Activated CD4-positive, alpha-beta T cell treated with anti-CD3 and anti-CD28 coated beads, Interleukin-2, amount 50 U/mL, for 1 hour (primary cell): ENCODE data around the gene AVEN.
"Not testable (repeated sequence)": the region's sequence is repeated elsewhere in the genome, so short reads cannot be mapped to it uniquely, and the experiment has no call there.

Experiments
- DNase-seq: peaks from one replicate; pipeline ENCODE4 v3.0.0-alpha.2; 2020

Gene AVEN

DNA sequence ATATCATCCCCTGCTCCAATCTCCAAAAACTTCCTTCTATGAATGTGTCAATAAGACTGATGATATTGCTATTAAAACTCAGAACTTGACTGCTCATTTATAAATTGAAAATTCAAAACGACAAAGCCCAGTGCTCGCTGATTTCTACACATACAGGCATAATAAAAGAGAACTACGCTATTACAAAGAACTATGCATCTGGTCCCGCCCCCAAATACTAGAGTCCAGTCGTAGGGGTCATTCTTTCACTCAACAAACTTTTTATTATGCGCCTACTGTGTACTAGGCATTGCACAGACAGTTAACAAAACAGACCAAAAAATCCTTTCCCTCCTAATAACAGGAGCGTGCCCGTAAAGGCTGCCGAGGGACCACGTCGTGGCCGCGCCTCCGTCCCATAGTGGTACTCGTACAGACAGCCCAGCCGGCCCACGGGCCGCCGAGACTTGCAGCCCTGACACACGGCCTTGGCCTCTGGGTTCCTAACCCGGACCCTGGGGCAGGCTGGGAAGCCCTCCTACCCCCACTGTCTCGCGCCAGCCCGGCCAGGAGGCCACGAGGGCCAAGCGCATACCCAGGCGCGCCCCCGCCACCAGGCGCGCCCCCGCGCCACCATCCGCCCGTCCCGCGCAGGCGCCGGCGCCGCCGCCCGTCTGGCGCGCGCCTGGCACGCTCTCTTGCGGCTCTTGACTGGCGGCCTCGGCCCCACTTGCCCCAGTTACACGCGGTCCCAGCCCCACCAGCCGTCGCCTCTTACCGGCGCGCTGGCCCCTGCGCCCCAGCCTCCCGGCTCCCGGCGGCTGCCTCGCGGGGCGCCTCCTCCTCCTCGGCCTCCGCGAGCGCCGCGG, 757 bp downstream of the AVEN start:
- DNase-seq: peak; percentile 69

DNA sequence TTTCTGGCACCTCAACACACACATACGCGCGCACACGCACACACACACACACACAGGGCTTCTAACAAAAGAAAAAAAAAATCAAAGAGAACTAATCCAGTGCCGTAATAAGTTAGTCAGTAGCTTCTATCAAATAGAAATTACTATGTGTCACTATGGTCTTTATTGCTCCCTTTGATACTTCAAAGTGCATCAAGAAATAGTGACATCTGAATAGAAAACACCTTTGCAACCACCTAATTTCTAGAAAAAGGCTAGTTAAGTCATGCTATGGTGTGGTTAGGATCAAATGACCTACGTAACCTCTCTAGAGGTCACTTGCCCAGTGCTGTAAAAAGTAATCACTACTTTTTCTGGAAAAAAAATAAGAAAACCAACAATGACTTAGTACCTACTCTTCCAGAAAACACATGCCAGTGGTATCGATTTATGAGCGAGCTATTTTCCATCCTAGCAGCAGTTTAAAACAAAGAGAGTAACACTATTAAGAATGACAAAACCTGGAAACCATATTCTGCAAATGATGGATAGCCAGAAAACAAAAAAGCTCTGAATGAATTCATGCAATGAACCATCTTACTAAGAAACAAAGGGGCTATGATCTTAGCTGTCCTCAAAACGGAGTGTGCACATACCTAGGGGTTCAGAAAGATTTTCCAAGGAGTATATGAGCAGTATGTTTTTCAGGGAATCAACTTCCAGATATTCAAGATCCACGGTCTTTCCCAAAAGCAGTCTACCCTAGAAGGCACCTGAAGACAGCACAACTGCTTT, 6.8 kb downstream of the AVEN start:
- DNase-seq: no peak

DNA sequence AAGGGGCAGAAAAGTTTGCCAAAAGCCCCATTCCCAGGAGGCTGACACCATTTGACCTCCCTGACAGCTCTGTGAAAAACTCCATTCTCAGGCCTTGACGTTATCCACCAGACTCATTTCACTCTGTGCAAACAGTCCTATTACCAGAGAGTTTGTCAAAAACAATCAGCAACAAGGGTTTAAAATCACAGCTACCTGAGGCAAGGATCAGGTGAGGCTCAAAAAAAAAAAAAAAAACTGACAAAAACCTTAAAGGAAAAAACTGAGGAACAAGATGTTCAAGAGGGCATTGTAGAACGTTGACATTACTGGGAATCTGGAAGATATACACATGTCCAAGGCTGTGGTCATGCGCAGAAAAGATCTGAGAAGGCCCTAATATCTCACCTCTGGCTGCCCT, 11.4 kb downstream of the AVEN start:
- no peak for DNase-seq

DNA sequence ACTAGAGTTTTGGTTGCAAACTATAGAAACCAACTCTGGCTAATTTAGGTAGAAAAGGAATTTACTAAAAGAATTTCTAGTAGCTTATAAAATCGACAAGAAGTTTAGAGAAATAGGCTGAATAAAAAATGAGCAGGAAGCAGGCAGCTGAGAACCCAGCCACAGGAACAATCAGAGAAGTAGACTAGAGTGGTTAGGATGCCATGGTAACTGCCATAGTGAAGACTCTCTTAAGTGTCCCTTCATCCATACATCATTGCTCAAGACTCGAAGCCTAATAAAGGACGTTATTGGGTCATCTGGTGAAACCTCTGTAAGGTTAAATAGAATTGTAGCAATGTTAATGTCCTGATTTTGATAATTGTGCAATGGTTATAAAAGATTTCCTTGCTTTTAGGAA, 13.8 kb downstream of the AVEN start:
- no peak for DNase-seq

DNA sequence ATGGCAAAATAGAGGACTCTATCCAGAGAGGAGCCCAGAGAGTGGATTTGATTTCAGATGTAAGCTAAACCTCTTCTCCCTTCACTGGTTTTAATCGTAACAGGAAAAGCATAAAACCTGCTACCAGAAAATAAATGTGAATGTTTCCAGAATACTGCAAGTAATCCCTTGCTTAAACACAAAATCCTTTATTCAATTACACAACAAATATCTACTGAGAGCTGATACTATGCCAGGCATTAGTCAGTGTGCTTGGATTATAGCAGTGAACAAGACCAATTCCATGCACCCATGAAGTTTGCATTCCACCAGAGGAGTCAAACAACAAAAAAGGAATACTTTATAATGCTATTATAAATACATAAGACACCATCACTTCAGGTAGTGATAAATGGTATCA, 15.1 kb downstream of the AVEN start:
- DNase-seq: no peak

DNA sequence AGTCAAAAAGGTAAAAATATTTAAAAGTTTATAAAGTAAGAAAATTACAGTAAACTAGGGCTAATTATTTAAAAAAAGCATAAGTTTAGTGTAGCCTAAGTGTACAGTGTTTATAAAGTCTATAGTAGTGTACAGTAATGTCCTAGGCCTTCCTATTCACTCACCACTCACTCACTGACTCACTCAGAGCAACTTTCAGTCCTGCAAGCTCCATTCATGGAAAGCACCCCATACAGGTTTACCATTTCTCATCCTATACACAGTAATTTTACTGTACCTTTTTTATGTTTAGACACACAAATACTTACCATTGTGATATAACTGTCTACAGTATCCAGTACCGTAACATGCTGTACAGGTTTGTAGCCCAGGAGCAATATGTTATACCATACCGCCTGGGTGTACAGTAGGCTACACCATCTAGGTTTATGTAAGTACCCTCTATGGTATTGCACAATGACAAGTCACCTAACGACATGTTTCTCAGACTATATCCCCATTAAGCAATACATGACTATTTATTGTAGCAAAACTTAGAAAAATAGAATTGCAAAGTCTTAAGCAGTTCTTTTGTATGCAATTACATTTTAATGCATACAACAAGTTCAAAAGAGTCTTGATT, 19.5 kb downstream of the AVEN start:
- DNase-seq: no peak

DNA sequence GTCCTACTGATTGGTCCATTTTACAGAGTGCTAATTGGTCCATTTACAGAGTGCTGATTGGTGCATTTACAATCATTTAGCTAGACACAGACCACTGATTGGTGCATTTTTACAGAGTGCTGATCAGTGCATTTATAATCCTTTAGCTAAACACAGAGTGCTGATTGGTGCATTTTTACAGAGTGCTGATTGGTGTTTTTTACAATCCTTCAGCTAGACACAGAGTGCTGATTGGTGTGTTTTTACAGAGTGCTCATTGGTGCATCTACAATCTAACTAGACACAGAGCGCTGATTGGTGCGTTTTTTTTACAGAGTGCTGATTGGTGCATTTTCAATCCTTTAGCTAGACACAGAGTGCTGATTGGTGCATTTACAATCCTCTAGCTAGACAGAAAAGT, 20.3 kb downstream of the AVEN start:
- not testable (repeated sequence) for DNase-seq

DNA sequence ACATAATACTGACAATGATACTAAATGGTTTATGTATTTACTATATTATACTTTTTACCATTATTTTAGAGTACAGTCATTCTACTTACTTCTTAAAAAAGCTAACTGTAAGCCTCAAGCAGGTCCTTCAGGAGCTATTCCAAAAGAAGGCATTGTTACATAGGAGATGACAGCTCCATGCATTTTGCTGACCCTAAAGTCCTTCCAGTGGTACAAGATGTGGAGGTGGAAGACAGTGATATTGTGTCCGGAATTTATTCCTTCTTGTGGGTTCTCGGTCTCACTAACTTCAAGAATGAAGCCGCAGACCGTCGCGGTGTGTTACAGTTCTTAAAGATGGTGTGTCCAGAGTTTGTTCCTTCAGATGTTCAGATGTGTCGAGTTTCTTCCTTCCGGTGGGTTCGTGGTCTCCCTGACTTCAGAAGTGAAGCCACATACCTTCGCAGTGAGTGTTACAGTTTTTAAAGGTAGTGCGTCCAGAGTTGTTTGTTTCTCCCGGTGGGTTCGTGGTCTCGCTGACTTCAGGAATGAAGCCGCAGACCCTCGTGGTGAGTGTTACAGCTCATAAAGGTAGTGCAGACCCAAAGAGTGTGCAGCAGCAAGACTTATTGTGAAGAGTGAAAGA, 20.9 kb downstream of the AVEN start:
- DNase-seq: no peak

DNA sequence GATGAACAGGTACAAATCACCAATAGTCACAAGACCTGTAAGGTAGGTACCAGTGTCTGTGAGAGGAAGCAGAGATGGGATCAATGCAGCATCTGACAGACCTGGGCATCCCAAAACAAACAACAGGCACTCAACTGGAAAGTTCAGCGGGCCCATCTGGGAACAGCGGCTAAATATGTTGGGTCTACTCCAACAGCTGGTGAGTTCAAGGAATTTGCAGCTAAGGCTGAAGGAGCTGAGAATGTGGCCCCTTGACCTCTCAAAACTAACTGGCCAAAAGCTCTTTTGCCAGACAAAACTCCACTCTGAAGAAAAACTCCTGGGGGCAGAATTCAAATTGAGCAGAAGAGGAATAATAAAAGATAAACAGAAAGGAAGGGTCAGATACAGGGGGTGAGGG, 24.4 kb downstream of the AVEN start:
- no peak for DNase-seq

DNA sequence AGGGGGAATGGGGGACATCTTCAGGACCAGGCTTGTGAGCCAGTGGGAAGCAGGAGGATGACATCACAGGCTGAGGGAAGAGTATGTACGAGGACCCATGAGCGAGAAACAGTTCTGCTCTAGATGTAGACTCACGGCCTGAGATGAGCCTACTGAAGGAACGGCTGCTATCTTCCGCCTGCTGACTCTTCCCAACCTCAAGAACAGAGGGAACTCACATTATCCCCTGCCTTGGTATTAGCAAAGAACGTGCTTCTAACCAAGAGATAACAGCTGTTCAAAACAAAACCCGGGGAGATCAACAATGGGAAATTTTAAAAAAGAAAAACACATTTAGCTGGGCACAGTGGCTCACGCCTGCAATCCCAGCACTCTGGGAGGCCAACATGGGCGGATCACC, 25.3 kb downstream of the AVEN start:
- DNase-seq: no peak

DNA sequence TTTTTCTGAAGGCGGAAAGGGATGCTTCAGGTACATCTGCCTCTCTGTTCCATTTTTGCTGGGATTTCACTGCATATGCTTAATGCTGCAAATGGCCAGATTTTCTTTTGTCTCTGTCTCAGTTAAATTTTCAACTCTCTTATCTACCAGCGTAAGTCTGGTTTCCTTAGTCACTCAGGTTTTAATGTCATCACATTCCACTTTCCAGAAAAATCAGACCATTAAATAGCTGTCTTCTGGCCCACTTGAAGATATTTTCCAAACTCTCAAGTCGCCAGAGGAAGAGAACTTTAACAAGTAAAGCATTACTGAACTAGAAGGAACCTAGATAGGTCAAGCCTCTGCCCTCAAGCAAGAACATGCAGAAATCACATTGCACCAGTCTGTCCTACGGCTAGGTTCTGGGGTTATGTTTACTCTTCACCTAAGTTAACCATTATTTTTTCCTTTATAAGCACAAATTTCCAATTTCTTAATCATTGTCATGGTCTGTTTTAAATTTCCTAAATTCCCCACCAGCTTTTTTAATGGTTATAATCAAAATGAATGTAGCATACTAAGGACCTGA, 26.5 kb downstream of the AVEN start:
- DNase-seq: no peak

DNA sequence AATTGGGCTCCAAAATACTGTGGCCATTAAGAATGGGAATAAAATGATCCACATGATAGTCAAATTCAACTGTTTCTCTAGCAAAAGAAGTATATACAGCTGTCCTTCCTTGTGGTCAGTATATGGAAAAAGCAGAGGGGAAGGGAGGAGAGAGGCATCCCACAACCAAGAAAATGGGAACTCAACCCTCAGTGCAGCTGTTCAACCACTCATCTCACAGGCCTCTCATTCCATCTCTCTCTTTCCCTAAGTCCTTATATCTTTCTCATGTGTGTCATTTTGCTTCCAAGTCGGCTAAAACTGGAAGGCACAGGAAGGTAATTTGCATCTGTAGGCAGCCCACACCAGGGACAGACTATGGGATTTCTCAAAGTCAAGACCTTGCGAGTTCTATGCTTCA, 27.5 kb downstream of the AVEN start:
- DNase-seq: no peak

DNA sequence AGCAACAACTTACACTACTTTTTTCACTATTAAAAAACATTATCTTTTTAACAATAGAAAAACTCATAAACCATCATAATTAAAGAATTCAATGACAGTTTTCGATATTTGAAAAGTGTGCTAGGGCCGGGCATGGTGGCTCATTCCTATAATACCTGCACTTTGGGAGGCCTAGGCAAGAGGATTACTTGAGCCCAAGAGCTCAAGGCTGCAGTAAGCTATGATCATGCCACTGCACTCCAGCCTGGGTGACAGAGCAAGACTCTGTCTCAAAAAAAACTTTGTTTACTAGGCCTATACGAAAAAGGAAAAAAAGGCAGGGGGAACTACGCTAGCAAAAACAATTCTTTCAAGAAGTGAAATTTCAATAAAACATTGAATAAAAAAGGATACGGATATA, 28.1 kb downstream of the AVEN start:
- DNase-seq: no peak

DNA sequence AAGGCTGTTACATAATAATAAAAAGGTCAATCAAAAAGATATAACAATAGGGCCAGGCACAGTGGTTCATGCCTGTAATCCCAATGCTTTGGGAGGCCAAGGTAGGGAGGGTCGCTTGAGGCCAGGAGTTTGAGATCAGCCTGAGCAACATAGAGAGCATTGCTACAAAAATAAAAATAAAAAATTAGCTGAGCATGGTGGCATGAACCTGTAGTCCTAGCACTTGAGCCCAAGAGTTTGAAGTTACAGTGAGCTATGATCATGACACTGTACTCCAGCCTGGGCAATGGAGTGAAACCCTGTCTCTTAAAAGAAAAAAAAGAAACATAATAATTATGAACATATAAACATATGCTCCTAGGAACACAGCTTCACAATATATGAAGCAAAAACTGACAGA, 29.3 kb downstream of the AVEN start:
- DNase-seq: no peak

DNA sequence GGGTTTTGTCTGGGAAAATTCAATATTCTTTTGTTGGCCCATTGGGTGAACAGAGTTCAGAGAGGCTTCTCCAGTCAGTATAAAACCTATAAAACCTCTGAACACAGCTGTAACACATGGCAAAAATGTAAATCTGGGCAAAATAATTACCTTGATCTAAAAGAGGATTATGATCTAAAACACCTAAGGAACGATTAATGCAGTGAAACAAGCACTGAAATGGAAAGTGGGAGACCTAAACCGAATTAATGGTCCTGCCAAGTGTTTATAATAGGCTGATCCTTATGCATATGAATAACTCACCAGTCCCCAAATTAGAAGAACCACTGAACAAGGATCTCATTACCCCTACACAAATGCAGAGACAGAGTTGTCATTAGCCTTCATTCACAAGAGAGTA, 32.6 kb downstream of the AVEN start:
- DNase-seq: no peak

DNA sequence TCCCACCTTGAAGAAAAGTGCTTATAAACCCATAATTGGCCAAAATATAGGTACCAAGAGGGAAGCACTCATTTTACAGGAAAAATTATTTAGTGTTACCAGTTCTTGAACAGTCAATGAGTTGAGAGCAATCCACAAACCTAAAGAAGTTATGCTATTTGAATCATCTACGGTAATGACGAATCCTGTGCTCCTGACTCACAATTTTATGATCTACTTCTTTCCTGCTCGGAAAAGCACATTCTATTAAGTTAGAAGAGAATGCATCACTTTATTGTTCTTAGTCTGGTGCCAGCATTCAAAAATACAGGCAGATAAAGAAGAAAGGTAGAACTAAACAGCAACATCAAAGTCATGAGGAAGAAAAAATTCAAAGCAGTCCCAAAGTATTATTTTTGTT, 37.5 kb downstream of the AVEN start:
- DNase-seq: no peak

DNA sequence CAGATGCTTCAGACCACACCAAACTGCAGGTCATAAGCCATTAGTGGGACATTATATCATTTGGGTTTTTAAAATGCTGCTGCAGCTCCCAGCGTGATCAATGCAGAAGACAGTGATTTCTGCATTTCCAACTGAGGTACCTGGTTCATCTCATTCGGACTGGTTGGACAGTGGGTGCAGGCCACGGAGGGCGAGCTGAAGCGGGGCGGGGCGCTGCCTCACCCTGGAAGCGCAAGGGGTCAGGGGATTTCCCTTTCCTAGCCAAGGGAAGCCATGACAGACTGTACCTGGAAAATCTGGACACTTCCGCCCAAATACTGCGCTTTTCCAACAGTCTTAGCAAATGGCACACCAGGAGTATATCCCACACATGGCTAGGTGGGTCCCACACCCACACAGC, 43.3 kb downstream of the AVEN start:
- DNase-seq: not testable (repeated sequence)

DNA sequence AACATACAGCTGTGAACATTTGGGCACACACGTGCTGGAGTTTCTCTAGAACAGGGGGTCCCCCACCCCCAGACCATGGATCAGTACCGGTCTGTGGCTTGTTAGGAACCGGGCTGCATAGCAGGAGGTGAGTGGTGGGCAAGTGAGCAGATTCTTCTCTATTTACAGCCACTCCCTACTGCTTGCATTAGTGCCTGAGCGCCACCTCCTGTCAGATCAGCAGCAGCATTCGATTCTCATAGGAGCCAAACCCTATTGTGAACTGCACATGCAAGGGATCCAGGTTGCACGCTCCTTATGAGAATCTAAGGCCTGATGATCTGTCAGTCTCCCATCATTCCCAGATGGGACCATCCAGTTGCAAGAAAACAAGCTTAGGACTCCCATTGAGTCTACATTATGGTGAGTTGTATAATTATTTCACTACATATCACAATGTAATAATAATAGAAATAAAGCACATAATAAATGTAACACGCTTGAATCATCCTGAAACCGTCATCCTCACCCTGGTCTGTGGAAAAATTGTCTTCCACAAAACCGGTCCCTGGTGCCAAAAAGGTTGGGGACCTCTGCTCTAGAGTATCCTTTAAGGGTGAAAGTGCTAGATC, 44.9 kb downstream of the AVEN start:
- DNase-seq: no peak

DNA sequence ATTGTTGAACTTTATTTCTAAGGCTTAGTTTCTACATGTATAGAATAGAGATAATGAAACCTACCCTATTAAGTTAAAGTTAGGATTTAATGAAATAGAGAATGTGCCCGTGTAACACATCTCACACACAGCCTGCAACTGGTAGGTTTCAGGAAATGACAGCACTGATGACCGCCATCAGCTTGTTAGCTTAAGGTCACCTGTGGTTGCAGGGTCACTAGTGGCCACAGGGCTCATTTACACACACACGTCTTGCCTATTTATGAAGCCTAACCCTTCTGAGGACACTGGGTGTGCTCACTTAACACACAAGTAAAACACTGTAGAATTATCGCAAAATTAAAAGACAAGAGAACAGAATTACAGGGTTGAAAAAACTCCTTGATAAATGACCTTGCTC, 50.6 kb downstream of the AVEN start:
- no peak for DNase-seq

DNA sequence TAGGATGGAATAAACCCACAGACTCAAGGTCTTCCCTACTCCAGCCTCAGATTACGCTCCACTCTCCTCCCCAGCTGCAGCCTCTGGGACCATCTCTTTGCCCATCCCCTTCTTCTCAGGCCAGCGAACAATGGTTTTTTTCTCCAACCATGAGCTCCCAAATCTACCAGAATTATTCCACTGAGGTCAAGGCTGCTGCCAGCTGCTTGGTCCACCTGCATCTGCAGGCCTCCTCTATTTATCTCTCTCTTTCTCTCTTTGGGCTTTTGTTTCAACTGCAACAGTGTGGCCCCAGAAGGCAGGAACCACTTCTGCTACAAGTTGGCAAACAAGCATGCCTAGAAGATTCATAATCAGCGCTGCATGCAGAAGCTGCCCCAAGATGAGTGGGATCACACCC, 51.6 kb downstream of the AVEN start:
- DNase-seq: no peak

DNA sequence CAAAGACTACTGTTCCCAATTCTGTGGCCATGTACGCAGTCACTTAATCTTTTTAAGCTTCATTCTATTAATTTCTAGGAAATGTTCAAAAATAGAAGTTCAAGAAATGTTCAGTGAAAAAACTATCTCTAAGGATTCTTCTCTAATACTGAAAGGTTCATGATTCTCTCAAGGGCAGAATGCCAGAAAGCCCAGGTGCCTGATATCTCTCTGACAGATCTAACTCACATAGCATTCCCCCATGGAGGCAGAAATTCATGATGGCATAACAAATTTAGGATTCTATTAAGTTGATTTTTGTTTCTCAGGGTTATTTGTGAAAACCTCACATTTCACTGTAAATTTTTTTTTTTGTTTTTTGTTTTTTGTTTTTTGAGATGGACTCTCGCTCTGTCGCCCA, 53.3 kb downstream of the AVEN start:
- DNase-seq: no peak

DNA sequence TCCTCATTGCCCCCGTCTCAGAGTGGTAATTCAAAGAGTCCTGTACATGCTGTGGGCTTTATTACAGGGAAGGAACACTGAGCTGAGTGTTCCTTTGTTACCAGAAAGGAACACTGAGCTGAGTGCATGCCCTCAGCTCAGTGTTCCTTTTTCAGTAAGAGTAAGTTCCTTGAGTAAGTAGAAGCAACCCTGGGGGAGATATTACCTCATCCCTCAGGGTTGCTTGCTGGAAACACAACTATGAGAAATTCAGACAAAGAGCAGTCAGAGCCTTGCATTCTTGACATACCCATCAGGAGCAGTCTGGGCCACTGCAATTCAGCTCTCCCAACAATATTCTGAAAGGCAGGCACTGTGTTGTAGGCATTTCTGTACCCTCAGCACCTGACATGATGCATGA, 53.7 kb downstream of the AVEN start:
- DNase-seq: no peak

DNA sequence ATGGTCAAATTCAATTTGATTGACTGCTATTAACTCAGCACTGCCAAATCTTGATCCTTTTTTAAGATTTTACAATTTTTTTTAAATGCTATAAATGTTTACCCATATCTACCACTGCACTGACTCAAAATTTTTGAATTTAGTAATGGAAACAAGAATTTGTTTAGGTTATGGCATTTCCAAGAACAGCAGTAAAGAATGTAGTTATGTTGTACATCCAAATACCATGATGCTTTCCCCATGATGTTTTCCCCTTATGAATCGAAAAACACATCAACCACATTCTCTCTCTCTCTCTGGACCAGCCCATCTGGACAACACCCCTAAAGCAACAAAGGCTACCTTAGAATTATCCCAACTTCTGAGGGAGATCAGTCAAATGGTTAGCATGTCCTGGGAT, 56.5 kb downstream of the AVEN start:
- DNase-seq: no peak
